Adrenal gland (tissue), 5 donors: Measurements from ENCODE around the gene RFT1.

Source experiments
- POLR2A ChIP-seq, 2 donors: fragments of 450-650 bp; IDR thresholded peaks; one replicate each; pipeline ENCODE4 v1.6.1; 2017; ENCODE audit warnings: antibody characterized with exemption in 2 of 2, mild to moderate bottlenecking in 2 of 2, moderate library complexity in 1 of 2
- TF ChIP-seq, protein P1 (sequence below), 6 experiments: fragments of 450-650 bp in 4 of 6; fragments of 200-600 bp in 2 of 6; sonication (generic) in 1 of 6; IDR thresholded peaks; 1 replicate in 5 of 6; 2 replicates in 1 of 6; pipeline versions ENCODE4 v1.5.1 to v1.8.0; 2016 to 2021; ENCODE audit warnings: antibody characterized with exemption in 6 of 6, mild to moderate bottlenecking in 2 of 6, moderate library complexity in 1 of 6
- donor health status: DM: no; HTN: no; CAD: no.

DNA sequence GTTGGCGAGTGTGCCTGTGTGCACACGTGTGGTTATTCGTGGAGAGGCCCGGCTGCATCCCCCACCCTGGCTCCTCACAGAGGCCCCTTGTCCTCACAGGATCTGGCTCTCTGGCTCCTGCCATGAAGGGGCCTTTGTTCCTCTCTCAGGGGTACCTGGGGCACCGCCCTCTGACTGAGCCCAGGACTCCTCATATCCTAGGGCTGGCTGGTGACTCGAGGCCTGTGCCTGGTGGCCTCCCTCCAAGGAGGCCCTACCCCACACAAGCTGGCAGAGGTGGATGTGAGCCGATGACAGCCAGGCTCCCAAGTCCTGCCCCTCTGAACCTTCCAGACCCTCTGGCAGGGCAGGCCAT lies 40.8 kb upstream of the RFT1 start:
- TF ChIP-seq POLR2A (IDR thresholded peaks at IDR 0.05): no peak
- TF ChIP-seq, protein P1, sequence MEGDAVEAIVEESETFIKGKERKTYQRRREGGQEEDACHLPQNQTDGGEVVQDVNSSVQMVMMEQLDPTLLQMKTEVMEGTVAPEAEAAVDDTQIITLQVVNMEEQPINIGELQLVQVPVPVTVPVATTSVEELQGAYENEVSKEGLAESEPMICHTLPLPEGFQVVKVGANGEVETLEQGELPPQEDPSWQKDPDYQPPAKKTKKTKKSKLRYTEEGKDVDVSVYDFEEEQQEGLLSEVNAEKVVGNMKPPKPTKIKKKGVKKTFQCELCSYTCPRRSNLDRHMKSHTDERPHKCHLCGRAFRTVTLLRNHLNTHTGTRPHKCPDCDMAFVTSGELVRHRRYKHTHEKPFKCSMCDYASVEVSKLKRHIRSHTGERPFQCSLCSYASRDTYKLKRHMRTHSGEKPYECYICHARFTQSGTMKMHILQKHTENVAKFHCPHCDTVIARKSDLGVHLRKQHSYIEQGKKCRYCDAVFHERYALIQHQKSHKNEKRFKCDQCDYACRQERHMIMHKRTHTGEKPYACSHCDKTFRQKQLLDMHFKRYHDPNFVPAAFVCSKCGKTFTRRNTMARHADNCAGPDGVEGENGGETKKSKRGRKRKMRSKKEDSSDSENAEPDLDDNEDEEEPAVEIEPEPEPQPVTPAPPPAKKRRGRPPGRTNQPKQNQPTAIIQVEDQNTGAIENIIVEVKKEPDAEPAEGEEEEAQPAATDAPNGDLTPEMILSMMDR (IDR thresholded peaks at IDR 0.05): no peak
